HG02970 (cell line): ENCODE data around the gene AKIRIN1.
"Not testable (repeated sequence)": the region's sequence is repeated elsewhere in the genome, so short reads cannot be mapped to it uniquely, and the experiment has no call there.

ENCODE experiments used
- ATAC-seq: cut with Tn5 transposase; IDR thresholded peaks from one replicate; pipeline ENCODE4 v1.9.1; 2021; ENCODE audit warnings: mild to moderate bottlenecking, moderate library complexity, moderate number of reproducible peaks; ENCODE audit not compliant: unreplicated experiment, low FRiP score

The AKIRIN1 gene

DNA sequence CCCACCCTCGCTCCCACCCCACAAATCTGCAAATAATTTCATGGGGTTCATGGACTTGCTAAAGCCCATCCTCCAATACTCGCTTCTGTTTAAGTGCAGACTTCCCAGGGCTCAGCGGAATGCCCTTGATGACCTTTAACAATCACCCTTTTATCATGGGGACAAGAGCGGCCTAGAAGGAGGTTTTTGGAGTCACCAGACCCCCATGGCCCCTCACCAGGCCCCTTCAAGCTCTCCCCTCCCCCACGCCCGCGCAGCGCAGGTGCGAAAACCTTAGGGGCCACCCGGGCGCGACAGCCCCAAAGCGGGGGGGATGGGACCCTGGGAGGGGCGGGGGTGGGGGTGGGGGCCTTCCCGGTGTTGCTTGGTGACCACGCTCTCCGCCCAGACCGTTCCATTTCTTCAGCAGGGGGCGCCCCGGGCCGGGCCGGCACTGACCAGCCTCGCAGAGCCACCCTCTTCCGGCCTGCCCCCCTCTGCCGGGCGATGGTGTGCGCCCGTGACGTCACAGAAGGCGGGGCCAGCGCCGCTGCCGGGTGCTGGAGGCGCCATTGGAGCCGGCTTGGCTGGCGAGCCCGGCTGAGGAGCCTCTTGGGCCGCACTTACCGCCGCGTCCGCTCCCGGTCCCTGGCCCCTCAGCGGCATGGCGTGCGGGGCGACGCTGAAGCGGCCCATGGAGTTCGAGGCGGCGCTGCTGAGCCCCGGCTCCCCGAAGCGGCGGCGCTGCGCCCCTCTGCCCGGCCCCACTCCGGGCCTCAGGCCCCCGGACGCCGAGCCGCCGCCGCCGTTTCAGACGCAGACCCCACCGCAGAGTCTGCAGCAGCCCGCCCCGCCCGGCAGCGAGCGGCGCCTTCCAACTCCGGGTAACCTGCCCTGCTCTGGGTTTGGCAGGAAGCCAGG, at the start of gene AKIRIN1:
AKIRIN1 (plus strand) TSS at position 539 of the 900 bp plus-strand sequence; CDS start at position 644, 105 bp downstream.
- peak; percentile 93 for ATAC-seq

DNA sequence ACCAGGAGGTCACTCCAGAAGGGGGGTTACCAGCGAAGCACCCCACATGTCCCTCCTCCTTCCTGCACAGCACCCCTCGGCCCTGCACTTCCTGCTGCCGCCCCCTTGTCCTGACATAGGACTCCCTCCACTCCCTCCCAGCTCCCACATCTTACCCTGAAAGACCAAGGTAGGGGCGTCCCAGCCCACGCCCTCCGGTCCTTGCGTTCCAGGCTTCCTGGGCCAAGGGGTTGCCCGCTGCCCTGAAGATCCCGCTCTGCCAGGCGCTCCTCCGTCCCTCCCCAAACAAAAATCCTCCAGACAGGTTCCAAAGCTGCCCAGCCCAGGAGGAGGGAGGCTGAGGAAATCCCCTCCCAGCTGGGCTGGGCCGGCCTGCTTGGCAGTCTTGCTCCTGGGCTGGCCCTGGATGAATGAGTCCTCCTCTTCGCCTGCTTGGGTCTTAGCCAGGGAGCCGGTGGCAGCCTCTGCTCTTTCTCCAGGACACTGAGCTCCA, 49.5 kb upstream of the AKIRIN1 start, which contains the start of gene RHBDL2:
RHBDL2 (minus strand) TSS at position 304 of the 493 bp plus-strand sequence. CDS start 22,618 bp downstream, outside the sequence.
- ATAC-seq = no peak

GRCh38 chr1:38942664-38943428, 48.2 kb upstream of the AKIRIN1 start:
- no peak for ATAC-seq

DNA sequence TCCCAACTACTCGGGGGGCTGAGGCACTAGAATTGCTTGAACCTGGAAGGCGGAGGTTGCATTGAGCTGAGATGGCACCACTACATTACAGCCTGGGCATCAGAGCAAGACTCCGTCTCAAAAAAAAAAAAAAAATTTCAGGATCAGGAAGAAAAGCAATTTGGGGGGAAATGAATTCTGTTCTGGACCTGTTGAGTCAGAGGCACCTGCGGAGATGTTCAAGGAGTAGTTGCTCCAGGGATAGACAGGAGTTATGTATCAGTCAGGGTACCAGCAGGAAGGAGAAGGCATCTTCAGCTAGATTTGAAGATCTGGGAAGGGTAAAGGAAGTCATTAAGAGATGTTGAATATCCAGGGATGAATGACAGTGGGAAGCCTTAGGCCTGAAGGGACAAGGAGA, 46.5 kb upstream of the AKIRIN1 start:
- ATAC-seq = no peak

GRCh38 chr1:38950553-38950952, 40.5 kb upstream of the AKIRIN1 start:
- no peak for ATAC-seq

DNA sequence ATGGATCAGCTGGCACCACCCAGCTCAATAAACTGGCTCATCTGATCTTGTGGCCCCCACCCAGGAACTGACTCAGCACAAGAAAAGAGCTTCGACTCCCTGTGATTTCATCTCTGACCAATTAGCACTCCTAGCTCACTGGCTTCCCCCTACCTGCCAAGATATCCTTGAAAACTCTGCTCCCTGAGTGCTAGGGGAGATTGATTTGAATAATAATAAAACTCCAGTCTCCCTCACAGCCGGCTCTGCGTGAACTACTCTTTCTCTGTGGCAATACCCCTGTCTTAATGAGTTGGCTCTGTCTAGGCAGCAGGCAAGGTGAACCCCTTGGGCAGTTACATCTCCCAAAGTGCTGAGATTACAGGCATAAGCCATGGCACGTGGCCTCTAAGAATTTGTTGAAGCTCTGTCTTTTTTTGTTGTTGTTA, 37.6 kb upstream of the AKIRIN1 start:
- ATAC-seq = no peak

DNA sequence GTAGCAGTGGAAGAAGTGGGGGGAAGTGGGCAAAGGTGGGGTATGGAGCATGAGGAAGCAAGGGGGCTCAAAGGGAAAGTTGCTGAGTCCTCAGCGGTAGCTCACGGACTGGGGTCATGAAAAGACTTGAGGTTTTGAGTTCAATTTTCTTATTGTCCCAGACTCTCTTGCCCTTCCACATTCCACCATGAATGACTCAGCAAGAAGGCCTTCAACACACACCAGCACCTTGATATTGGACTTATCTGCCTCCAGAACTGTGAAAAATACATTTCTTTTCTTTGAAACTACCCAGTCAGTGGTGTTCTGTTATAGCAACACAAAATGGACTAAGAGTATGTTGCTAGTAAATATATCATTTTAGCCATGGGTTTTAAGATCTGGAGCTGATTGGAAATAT, 32.1 kb upstream of the AKIRIN1 start:
- ATAC-seq = no peak

GRCh38 chr1:38962113-38962512, 29.0 kb upstream of the AKIRIN1 start:
- ATAC-seq = no peak

- ATAC-seq = no peak
These were observed 28.5 kb upstream of the AKIRIN1 start for GRCh38 chr1:38962560-38962959.

DNA sequence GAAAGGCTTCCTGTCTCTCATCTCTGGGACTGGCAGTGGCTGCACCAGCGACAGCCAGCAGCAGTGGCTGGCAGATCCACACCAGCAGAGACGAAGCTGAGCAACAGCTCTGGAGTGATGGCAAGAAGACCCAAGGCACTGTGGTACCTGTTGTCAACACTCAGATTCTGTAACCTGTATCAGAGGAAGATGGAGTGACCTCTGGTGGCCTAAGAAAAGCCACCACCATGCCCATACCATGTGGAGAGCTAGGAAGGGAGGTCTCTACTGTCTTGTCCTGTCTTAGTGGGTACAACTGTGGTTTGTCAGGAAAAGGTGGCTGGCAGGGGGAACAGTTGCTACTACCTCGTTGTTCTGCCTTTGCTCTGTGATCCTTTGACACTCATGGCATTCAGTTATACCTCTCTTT, 26.9 kb upstream of the AKIRIN1 start:
- no peak for ATAC-seq

GRCh38 chr1:38973145-38973544, 17.9 kb upstream of the AKIRIN1 start:
- ATAC-seq = not testable (repeated sequence)

DNA sequence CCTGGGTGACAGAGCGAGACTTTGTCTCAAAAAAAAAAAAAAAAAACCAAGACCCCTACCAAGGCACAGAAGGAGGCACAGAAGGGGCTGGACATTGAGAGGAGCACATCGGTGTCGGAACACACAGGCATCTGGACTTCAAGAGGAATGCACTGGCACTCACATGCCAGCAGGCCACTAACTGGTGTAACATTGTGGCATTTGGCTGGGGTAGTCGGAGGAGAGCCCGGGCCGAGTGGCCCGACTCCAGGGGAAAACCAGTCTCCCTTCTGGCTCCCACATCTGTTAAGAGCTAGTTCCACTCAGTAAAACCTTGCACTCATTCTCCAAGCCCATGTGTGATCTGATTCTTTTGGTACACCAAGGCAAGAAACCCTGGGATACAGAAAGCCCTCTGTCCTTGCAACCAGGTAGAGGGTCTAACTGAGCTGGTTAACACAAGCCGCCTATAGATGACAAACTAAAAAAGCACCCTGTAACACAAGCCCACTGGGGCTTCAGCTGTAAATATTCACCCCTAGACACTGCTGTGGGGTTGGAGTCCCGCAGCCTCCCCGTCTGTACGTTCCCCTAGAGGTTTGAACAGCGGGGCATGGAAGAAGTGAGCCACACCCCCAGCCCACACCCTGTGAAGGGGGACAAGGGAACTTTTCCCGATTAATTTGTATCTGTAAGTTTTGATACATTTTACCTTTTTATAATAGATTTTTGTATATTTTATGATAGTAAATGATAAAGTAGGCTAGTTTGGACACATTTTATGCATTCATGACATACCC, 17.2 kb upstream of the AKIRIN1 start:
- no peak for ATAC-seq

GRCh38 chr1:38977399-38978244, 13.5 kb upstream of the AKIRIN1 start:
- not testable (repeated sequence) for ATAC-seq

- not testable (repeated sequence) for ATAC-seq
These were observed 12.9 kb upstream of the AKIRIN1 start for GRCh38 chr1:38978245-38978542.

DNA sequence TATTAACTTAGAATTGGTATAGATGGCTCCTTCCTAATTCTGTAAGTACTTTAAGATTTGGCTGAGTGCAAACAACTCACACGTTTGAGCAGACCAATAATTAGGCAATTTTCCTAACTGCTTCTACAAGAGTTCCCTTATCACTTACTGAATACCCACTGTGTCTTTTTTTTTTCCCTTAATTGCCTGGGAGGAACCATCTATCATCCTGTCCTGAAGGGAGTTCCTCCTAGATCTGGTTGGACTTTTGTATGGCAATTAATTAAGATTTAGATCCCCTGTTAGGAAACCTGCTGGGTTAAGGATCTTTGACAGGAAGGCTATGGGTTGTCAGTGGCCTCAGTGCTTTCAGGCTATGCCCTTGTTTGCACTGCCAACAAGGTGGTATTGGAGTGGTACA, 11.7 kb upstream of the AKIRIN1 start:
- not testable (repeated sequence) for ATAC-seq

- ATAC-seq = no peak
These were observed 1.1 kb upstream of the AKIRIN1 start for GRCh38 chr1:38989979-38990378.

GRCh38 chr1:38990386-38990737, 714 bp upstream of the AKIRIN1 start:
- ATAC-seq = no peak

- no peak for ATAC-seq
These were observed 749 bp downstream of the AKIRIN1 start for GRCh38 chr1:38991638-38992411.
